ENCODE data around the gene COPE. TPM values are rescaled to one million over a fixed set of nuclear protein-coding genes. Genes with fewer than 3 reads are reported as not detected.

Gene COPE
- total RNA-seq, 1 experiment from 2014 or later: 207 TPM

DNA sequence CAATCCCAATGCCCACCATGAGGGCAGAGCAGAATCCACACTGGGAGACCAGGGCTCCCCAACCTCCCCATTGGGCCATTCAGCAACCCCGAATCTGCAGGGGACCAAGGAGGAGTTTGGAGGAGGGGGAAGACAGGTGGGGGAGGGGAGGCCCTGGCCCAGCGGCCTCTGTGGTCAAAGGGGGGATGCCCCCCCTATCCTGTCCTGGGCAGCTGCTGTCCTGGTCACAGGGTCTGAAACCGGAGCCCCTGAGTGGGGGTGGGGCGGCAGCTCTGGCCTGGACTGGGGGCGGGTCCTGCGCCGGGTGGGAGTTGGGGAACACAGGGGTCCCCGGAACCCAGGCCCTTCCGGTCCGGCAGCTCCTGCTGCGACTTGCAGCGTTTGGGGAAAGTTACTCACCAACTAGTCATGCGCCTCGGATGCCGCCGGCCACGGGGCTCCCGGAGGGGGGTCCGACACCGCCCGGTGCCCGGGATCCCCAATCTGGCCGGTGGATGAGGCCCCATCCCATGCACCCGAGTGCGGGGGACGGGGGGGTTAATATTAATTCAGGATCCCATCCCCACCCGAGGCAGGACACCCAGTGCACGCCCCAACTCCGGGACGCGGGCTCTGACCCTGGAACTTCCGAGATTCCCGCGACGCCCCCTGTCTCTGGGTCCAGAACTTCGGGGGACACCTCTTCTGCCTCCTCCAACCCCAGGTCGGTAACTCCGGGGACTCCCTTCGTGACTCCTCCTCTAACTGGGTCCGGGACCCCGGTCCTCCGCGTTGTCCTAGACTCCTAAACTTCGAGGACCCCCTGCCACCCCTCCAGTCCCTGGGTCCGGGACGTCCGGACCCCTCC lies 21.0 kb upstream of the COPE start:
- no TSS peak for BruUV-seq (replicated peaks)
- Histone ChIP-seq H3K4me1 (no peaks in the 10 kb centered on the region), H3K4me3 (ENCODE audit: low read depth, low read length) (peak overlapping the region; percentile 81), H3K9me3 (no peaks in the 10 kb centered on the region), H3K36me3 (ENCODE audit: control insufficient read depth, insufficient read depth, low read length) (no peaks in the 10 kb centered on the region), H3K27me3 (replicated peaks; ENCODE audit: control insufficient read depth, insufficient read depth, low read length) (no peaks in the 10 kb centered on the region)
- H3K36me3 Mint-ChIP-seq (ENCODE audit: insufficient read depth, unreplicated experiment): peaks cover 13% of the 10 kb centered on the region
- peak overlapping the region; percentile 73 for H3K27ac Mint-ChIP-seq (ENCODE audit: unreplicated experiment)
- POLR2A ChIA-PET: no interaction called here
- CTCF ChIA-PET: interaction anchor here (2.1 kb wide), 1 partner anchor 55 kb away, joined by 5 read pairs; no protein-coding TSS in a partner anchor
- H3K4me1 Mint-ChIP-seq (ENCODE audit: low read depth, unreplicated experiment): peaks cover 12% of the 10 kb centered on the region
- no peaks in the 10 kb centered on the region for H3K9me3 Mint-ChIP-seq (ENCODE audit: unreplicated experiment)
- TF ChIP-seq, protein P1, sequence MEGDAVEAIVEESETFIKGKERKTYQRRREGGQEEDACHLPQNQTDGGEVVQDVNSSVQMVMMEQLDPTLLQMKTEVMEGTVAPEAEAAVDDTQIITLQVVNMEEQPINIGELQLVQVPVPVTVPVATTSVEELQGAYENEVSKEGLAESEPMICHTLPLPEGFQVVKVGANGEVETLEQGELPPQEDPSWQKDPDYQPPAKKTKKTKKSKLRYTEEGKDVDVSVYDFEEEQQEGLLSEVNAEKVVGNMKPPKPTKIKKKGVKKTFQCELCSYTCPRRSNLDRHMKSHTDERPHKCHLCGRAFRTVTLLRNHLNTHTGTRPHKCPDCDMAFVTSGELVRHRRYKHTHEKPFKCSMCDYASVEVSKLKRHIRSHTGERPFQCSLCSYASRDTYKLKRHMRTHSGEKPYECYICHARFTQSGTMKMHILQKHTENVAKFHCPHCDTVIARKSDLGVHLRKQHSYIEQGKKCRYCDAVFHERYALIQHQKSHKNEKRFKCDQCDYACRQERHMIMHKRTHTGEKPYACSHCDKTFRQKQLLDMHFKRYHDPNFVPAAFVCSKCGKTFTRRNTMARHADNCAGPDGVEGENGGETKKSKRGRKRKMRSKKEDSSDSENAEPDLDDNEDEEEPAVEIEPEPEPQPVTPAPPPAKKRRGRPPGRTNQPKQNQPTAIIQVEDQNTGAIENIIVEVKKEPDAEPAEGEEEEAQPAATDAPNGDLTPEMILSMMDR (IDR thresholded peaks at IDR 0.05; ENCODE audit: insufficient read depth in 1 of 2, low read depth in 1 of 2, low read length in 1 of 2, severe bottlenecking in 1 of 2, unreplicated experiment in 1 of 2): no peak
- DNase-seq: peak in 1 of 2 experiments; percentile 29
- peak overlapping the region; percentile 77 for H3K4me3 Mint-ChIP-seq (ENCODE audit: unreplicated experiment)
- no peaks in the 10 kb centered on the region for H3K27me3 Mint-ChIP-seq (ENCODE audit: insufficient read depth, unreplicated experiment)
- intact Hi-C loops (cut with micrococcal nuclease; ENCODE audit: unreplicated experiment): loop anchor here (2.0 to 5.0 kb wide), 2 partner anchors 21 to 47 kb away; partner anchors contain the start of genes COPE and DDX49

DNA sequence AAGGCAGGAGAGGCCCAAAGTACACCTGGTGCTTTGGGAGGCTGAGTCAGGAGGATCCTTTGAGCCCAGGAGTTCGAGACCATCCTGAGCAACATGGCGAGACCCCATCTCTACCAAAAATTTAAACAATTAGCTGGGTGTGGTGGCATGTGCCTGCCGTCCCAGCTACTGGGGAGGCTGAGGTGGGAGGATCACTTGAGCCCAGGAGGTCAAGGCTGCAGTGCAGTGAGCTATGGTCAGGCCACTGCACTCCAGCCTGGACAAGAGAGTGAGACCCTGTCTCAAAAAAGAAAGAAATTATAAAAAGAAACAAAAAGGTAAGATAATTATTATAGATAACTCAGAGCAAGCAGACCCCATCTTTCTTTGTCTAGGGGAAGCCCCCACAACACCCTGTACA lies 20.0 kb upstream of the COPE start:
- H3K36me3 ChIP-seq (ENCODE audit: control insufficient read depth, insufficient read depth, low read length): no peaks in the 10 kb centered on the region
- H3K9me3 ChIP-seq: no peaks in the 10 kb centered on the region
- DNase-seq: no peak
- intact Hi-C loops (cut with micrococcal nuclease; ENCODE audit: unreplicated experiment): no loop called here
- no peaks in the 10 kb centered on the region for H3K27me3 Mint-ChIP-seq (ENCODE audit: insufficient read depth, unreplicated experiment)
- peaks cover 13% of the 10 kb centered on the region for H3K36me3 Mint-ChIP-seq (ENCODE audit: insufficient read depth, unreplicated experiment)
- H3K4me1 ChIP-seq: no peaks in the 10 kb centered on the region
- BruUV-seq (replicated peaks): TSS peak; percentile 19
- CTCF ChIA-PET: interaction anchor here (2.1 kb wide), 1 partner anchor 56 kb away, joined by 5 read pairs; no protein-coding TSS in a partner anchor
- H3K27me3 ChIP-seq (replicated peaks; ENCODE audit: control insufficient read depth, insufficient read depth, low read length): no peaks in the 10 kb centered on the region
- H3K9me3 Mint-ChIP-seq (ENCODE audit: unreplicated experiment): no peaks in the 10 kb centered on the region
- POLR2A ChIA-PET: no interaction called here
- TF ChIP-seq, protein P1 (IDR thresholded peaks at IDR 0.05; ENCODE audit: insufficient read depth in 1 of 2, low read depth in 1 of 2, low read length in 1 of 2, severe bottlenecking in 1 of 2, unreplicated experiment in 1 of 2): no peak
- peak overlapping the region; percentile 77 for H3K4me3 Mint-ChIP-seq (ENCODE audit: unreplicated experiment)
- no peak overlapping the region for H3K27ac Mint-ChIP-seq (ENCODE audit: unreplicated experiment)
- no peak overlapping the region; the same call in 1 of the 2 replicates for H3K4me3 ChIP-seq (ENCODE audit: low read depth, low read length)
- peaks cover 12% of the 10 kb centered on the region for H3K4me1 Mint-ChIP-seq (ENCODE audit: low read depth, unreplicated experiment)

DNA sequence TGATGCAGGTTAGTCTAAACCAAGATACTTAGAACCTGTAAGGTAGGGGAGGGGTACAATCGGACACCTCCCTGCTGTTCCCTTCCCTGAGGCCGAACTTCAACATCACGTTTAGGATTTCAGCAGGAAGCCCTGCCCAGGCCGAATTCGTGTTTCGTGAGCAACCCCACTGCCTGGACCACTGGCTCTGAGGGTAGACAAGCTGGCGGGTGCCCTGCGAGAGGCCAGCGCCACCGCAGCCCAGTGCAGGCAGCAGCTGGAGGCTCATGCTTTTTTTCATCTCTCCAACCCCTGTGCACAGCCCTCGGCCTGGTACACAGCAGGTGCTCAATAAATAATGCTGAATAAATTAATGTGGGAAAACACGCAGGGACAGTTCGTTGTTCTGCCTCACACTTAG lies 14.1 kb upstream of the COPE start:
- Mint-ChIP-seq H3K9me3 (ENCODE audit: unreplicated experiment) (no peaks in the 10 kb centered on the region), H3K27ac (ENCODE audit: unreplicated experiment) (no peak overlapping the region), H3K4me1 (ENCODE audit: low read depth, unreplicated experiment) (no peaks in the 10 kb centered on the region), H3K36me3 (ENCODE audit: insufficient read depth, unreplicated experiment) (peaks cover 34% of the 10 kb centered on the region), H3K27me3 (ENCODE audit: insufficient read depth, unreplicated experiment) (no peaks in the 10 kb centered on the region), H3K4me3 (ENCODE audit: unreplicated experiment) (no peak overlapping the region)
- no peaks in the 10 kb centered on the region for H3K9me3 ChIP-seq
- DNase-seq: no peak
- BruUV-seq (replicated peaks): no TSS peak
- CTCF ChIA-PET: no interaction called here
- TF ChIP-seq, protein P1 (IDR thresholded peaks at IDR 0.05; ENCODE audit: insufficient read depth in 1 of 2, low read depth in 1 of 2, low read length in 1 of 2, severe bottlenecking in 1 of 2, unreplicated experiment in 1 of 2): no peak
- intact Hi-C loops (cut with micrococcal nuclease; ENCODE audit: unreplicated experiment): no loop called here
- POLR2A ChIA-PET: no interaction called here
- 0 out of 2 replicates have a peak, but pooled peaks cover 2% of the 10 kb centered on the region for H3K36me3 ChIP-seq (ENCODE audit: control insufficient read depth, insufficient read depth, low read length)
- H3K4me1 ChIP-seq: no peaks in the 10 kb centered on the region
- H3K4me3 ChIP-seq (ENCODE audit: low read depth, low read length): no peak overlapping the region
- no peaks in the 10 kb centered on the region for H3K27me3 ChIP-seq (replicated peaks; ENCODE audit: control insufficient read depth, insufficient read depth, low read length)

Measured in Caco-2 (cell line).